ENCODE data around the gene SAT2. TPM values are rescaled to one million over a fixed set of nuclear protein-coding genes. Genes with fewer than 3 reads are reported as not detected.

SAT2 gene
- total RNA-seq, 1 experiment from 2014 or later: 54.9 TPM

DNA sequence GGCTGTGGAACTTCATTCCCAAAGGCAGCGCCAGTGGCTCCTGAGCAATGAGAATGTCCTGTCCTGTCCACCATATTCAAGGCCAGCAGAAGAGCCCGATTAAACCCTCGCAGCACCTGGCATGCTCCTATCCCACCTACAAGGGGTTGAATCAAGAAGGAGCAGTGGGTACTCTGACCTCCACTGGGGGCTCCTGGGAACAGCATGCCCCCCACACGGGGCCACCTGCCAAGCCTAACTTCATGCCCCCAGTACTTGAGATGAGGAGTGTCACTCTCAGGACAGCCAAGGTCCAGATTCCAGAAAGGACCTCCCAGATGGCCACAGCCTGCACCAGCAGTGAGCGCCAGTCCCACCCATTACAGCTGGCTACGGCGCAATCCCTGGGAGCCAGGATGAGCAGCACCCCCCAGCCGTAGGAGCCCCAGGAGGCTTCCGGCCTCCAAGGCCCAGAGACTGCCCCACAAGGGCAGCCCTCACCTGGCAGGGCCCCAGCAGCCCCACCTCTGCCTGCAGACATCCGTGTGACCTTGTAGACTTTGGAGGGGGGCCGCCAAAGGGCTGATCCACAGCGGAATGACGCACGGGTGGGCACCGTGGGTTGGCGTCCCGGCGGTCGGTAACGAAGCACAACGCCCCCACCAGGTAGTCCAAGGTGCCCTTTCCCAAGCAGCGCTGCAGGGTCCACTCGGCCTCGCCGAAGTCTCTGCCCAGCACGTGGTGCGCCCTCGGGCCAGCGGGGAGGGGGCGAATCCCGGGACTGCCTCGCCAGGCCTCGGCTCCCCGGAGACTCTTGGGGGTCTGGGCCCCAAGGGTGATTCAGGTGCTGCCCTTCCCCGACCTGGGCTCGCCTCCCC, 45.0 kb downstream of the SAT2 start:
- H3K36me3 ChIP-seq (ENCODE audit: control insufficient read depth in 1 of 2, insufficient read depth in 2 of 2, low read length in 2 of 2): peaks cover 6 to 24% of the 10 kb centered on the region in 2 experiments
- POLR2A ChIA-PET: interaction anchor here (1.1 to 3.4 kb wide), 5 partner anchors 22 to 362 kb away, joined by 3 to 37 read pairs (median 7); partner anchors contain the start of genes ACADVL, DLG4, FXR2 and TMEM256
- RAD21 ChIA-PET (ENCODE audit: low non-redundant PET in 1 of 2, low total read pairs in 2 of 2, uncharacterized antibody in 2 of 2, unreplicated experiment in 2 of 2): interaction anchor here in 1 of 2 experiments (0.8 kb wide), 1 partner anchor 105 kb away, joined by 3 read pairs; the partner anchor contains the start of gene TP53
- no peak overlapping the region for H2AFZ ChIP-seq (ENCODE audit: low read depth, low read length, poor library complexity, severe bottlenecking)
- H3K27ac ChIP-seq (ENCODE audit: low read depth, low read length): peak overlapping the region; percentile 90
- H3K4me1 ChIP-seq (ENCODE audit: control insufficient read depth in 1 of 2, insufficient read depth in 2 of 2, low read length in 2 of 2): peaks cover 14 to 62% of the 10 kb centered on the region in 2 experiments
- peak overlapping the region; percentile 60 to 97 for H3K4me3 ChIP-seq (replicated peaks in 1 of 2; ENCODE audit: low read depth in 1 of 2, low read length in 2 of 2)
- H3K9ac ChIP-seq (ENCODE audit: low read length): peak overlapping the region; percentile 98
- no peaks in the 10 kb centered on the region for H3K27me3 ChIP-seq (ENCODE audit: insufficient read depth, low read length)
- peak overlapping the region; percentile 96 for H3K4me2 ChIP-seq (ENCODE audit: low read length)
- no peaks in the 10 kb centered on the region for H3K9me2 ChIP-seq (ENCODE audit: insufficient read depth)
- H3K9me3 ChIP-seq (ENCODE audit: control insufficient read depth in 1 of 2, insufficient read depth in 1 of 2, low read depth in 1 of 2, low read length in 2 of 2): no peaks in the 10 kb centered on the region
- ATAC-seq (no peak), DNase-seq (ENCODE audit: low read depth, low spot score) (no peak)
- H4K20me1 ChIP-seq (ENCODE audit: insufficient read depth): peaks cover 4% of the 10 kb centered on the region; the same call in 1 of the 2 replicates
- peaks cover 60% of the 10 kb centered on the region for H3K79me2 ChIP-seq (ENCODE audit: insufficient read depth, low read length)
- intact Hi-C loops (cut with micrococcal nuclease): loop anchor here (5.0 kb wide), 1 partner anchor 255 kb away; no protein-coding TSS in a partner anchor
- TF ChIP-seq, protein P1, sequence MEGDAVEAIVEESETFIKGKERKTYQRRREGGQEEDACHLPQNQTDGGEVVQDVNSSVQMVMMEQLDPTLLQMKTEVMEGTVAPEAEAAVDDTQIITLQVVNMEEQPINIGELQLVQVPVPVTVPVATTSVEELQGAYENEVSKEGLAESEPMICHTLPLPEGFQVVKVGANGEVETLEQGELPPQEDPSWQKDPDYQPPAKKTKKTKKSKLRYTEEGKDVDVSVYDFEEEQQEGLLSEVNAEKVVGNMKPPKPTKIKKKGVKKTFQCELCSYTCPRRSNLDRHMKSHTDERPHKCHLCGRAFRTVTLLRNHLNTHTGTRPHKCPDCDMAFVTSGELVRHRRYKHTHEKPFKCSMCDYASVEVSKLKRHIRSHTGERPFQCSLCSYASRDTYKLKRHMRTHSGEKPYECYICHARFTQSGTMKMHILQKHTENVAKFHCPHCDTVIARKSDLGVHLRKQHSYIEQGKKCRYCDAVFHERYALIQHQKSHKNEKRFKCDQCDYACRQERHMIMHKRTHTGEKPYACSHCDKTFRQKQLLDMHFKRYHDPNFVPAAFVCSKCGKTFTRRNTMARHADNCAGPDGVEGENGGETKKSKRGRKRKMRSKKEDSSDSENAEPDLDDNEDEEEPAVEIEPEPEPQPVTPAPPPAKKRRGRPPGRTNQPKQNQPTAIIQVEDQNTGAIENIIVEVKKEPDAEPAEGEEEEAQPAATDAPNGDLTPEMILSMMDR (IDR thresholded peaks at IDR 0.05 in 2 of 3, conservative IDR thresholded peaks at IDR 0.05 in 1 of 3; ENCODE audit: borderline replicate concordance in 1 of 3, insufficient read depth in 1 of 3, low read depth in 2 of 3, low read length in 2 of 3): 0 out of 6 replicates have a peak, but pooled peaks of 1 of the 3 experiments have one; percentile 5
- no peak for TF ChIP-seq EGR1 (IDR thresholded peaks at IDR 0.05; ENCODE audit: low read depth)
- BruUV-seq (replicated peaks): no TSS peak
- CTCF ChIA-PET: interaction anchor here (1.1 to 4.9 kb wide), 2 partner anchors 9 to 105 kb away, joined by 3 to 39 read pairs; partner anchors contain the start of genes TP53 and WRAP53

Data from HCT116 (cell line).